Common myeloid progenitor, CD34-positive (primary cell): ENCODE measurements around the gene EPB41L5.
"Not testable (repeated sequence)": the region's sequence is repeated elsewhere in the genome, so short reads cannot be mapped to it uniquely, and the experiment has no call there.

Experiments
- CTCF ChIA-PET: fragments of 350-600 bp; sonication (Branson Sonifier 250); formaldehyde crosslinking; loops from one replicate; lab custom pipeline; 2021; ENCODE audit warnings: antibody characterized with exemption; lab: Charles Lee
- POLR2A ChIA-PET: fragments of 350-600 bp; sonication (Branson Sonifier 250); formaldehyde crosslinking; loops from one replicate; lab custom pipeline; 2021; ENCODE audit warnings: antibody characterized with exemption; lab: Charles Lee
- DNase-seq, 3 donors: peaks; one replicate each; pipeline versions ENCODE4 v3.0.0 to v3.0.0-alpha.2; 2013
- H3K27ac ChIP-seq, 2 experiments: 1 replicate in 1 of 2; 2 replicates in 1 of 2; pipeline ENCODE4 v1.7.0; 2013; ENCODE audit warnings: inconsistent platforms in 2 of 2, low read length in 2 of 2, mild to moderate bottlenecking in 2 of 2, low read depth in 1 of 2, moderate library complexity in 1 of 2; ENCODE audit not compliant: severe bottlenecking in 2 of 2, insufficient read depth in 1 of 2, poor library complexity in 1 of 2
- H3K27me3 ChIP-seq, 5 experiments: replicated peaks in 2 of 5; 1 replicate in 3 of 5; 2 replicates in 2 of 5; pipeline versions ENCODE4 v1.6.1 to v1.7.0; 2013; ENCODE audit warnings: low read length in 4 of 5, mild to moderate bottlenecking in 2 of 5, moderate library complexity in 2 of 5, inconsistent platforms in 1 of 5; ENCODE audit not compliant: insufficient read depth in 5 of 5, control insufficient read depth in 4 of 5
- H3K36me3 ChIP-seq, 4 experiments: 1 replicate in 2 of 4; 2 replicates in 2 of 4; pipeline versions ENCODE4 v1.6.1 to v1.7.0; 2013; ENCODE audit warnings: low read length in 3 of 4, control low read depth in 1 of 4, mild to moderate bottlenecking in 1 of 4; ENCODE audit not compliant: control insufficient read depth in 4 of 4, insufficient read depth in 4 of 4
- H3K4me1 ChIP-seq, 4 experiments: 1 replicate in 3 of 4; 2 replicates in 1 of 4; pipeline versions ENCODE4 v1.6.1 to v1.7.1; 2013; ENCODE audit warnings: low read length in 3 of 4, mild to moderate bottlenecking in 3 of 4, control low read depth in 1 of 4, inconsistent platforms in 1 of 4, moderate library complexity in 1 of 4; ENCODE audit not compliant: control insufficient read depth in 4 of 4, insufficient read depth in 4 of 4; ENCODE audit errors: control extremely low read depth in 1 of 4
- H3K4me3 ChIP-seq, 7 experiments: 1 replicate in 4 of 7; 2 replicates in 3 of 7; pipeline versions ENCODE4 v1.5.1 to v1.7.0; 2013; ENCODE audit warnings: mild to moderate bottlenecking in 7 of 7, low read length in 6 of 7, moderate library complexity in 6 of 7, inconsistent platforms in 2 of 7, low read depth in 2 of 7, control low read depth in 1 of 7; ENCODE audit not compliant: insufficient read depth in 4 of 7, control insufficient read depth in 1 of 7; ENCODE audit errors: extremely low read depth in 1 of 7
- H3K9me3 ChIP-seq, 5 experiments: 1 replicate in 4 of 5; 2 replicates in 1 of 5; pipeline versions ENCODE4 v1.6.1 to v1.7.1; 2013; ENCODE audit warnings: low read length in 4 of 5, mild to moderate bottlenecking in 2 of 5, inconsistent platforms in 1 of 5, low read depth in 1 of 5, moderate library complexity in 1 of 5; ENCODE audit not compliant: control insufficient read depth in 4 of 5, insufficient read depth in 2 of 5; ENCODE audit errors: control extremely low read depth in 1 of 5
- WGBS: methylation state at CpG from one replicate; pipeline ENCODE4 v1.1.5; 2013; ENCODE audit not compliant: insufficient coverage; 5-methylcytosine and 5-hydroxymethylcytosine counted together

EPB41L5 gene

GRCh38 chr2:120150040-120150482 lies 137.2 kb downstream of the EPB41L5 start:
- Histone ChIP-seq H3K27ac (no peak overlapping the region), H3K4me1 (no peaks in the 10 kb centered on the region), H3K4me3 (no peak overlapping the region), H3K27me3 (no peaks in the 10 kb centered on the region), H3K36me3 (no peaks in the 10 kb centered on the region), H3K9me3 (peaks cover 0 to 24% (median 8%) of the 10 kb centered on the region in 5 experiments)
- ChIA-PET CTCF (interaction anchor here (0.6 kb wide), 1 partner anchor 331 kb away, joined by 3 read pairs; no protein-coding TSS in a partner anchor), POLR2A (interaction anchor here (0.7 kb wide), 1 partner anchor 426 kb away, joined by 3 read pairs; no protein-coding TSS in a partner anchor)
- DNase-seq: no peak
- WGBS: 100% methylated on average over 2 of the region's 4 CpGs

- peak in 1 of 3 donors; percentile 10 for DNase-seq
- no peaks in the 10 kb centered on the region for H3K36me3 ChIP-seq
- no peaks in the 10 kb centered on the region for H3K4me1 ChIP-seq
- H3K27me3 ChIP-seq: no peaks in the 10 kb centered on the region
- no peak overlapping the region for H3K4me3 ChIP-seq
- CTCF ChIA-PET: no interaction called here
- H3K27ac ChIP-seq: no peak overlapping the region
- 100% methylated on average over 1 of the region's 3 CpGs for WGBS
- peaks cover 6 to 31% (median 17%) of the 10 kb centered on the region in 5 experiments for H3K9me3 ChIP-seq
- POLR2A ChIA-PET: no interaction called here
Observed at GRCh38 chr2:120155308-120155707, 142.4 kb downstream of the EPB41L5 start.

GRCh38 chr2:120158658-120159057 lies 145.8 kb downstream of the EPB41L5 start:
- peak in 2 of 3 donors; percentile 28 to 52 for DNase-seq
- POLR2A ChIA-PET, H3K36me3 ChIP-seq, H3K4me3 ChIP-seq, H3K27me3 ChIP-seq, H3K4me1 ChIP-seq, H3K27ac ChIP-seq: not testable (repeated sequence)
- WGBS: 33% methylated on average over 2 of the region's 2 CpGs
- H3K9me3 ChIP-seq: peaks cover 1 to 24% (median 14%) of the 10 kb centered on the region in 5 experiments
- CTCF ChIA-PET: interaction anchor here (0.7 to 3.9 kb wide), 2 partner anchors 16 to 1927 kb away, joined by 4 to 12 read pairs; no protein-coding TSS in a partner anchor

- H3K4me3 ChIP-seq: no peak overlapping the region
- no peaks in the 10 kb centered on the region for H3K36me3 ChIP-seq
- no peaks in the 10 kb centered on the region for H3K27me3 ChIP-seq
- ChIA-PET POLR2A (no interaction called here), CTCF (interaction anchor here (0.7 to 3.9 kb wide), 2 partner anchors 14 to 862 kb away, joined by 3 to 12 read pairs; no protein-coding TSS in a partner anchor)
- H3K9me3 ChIP-seq: peaks cover 0 to 7% (median 4%) of the 10 kb centered on the region in 5 experiments
- H3K4me1 ChIP-seq: no peaks in the 10 kb centered on the region
- DNase-seq: no peak
- no peak overlapping the region for H3K27ac ChIP-seq
Observed at GRCh38 chr2:120161190-120161589, 148.3 kb downstream of the EPB41L5 start.

- no peaks in the 10 kb centered on the region for H3K36me3 ChIP-seq
- no peaks in the 10 kb centered on the region for H3K4me1 ChIP-seq
- ChIA-PET POLR2A (no interaction called here), CTCF (no interaction called here)
- no peaks in the 10 kb centered on the region for H3K9me3 ChIP-seq
- H3K4me3 ChIP-seq: no peak overlapping the region
- no peaks in the 10 kb centered on the region for H3K27me3 ChIP-seq
- 100% methylated on average over 3 of the region's 5 CpGs for WGBS
- H3K27ac ChIP-seq: no peak overlapping the region
- DNase-seq: no peak
Observed at GRCh38 chr2:120162716-120163115, 149.8 kb downstream of the EPB41L5 start.

GRCh38 chr2:120167272-120167671 lies 154.4 kb downstream of the EPB41L5 start:
- WGBS: no CpG with 5 or more reads among the region's 2 CpGs
- POLR2A ChIA-PET: no interaction called here
- Histone ChIP-seq H3K27ac (no peak overlapping the region), H3K27me3 (no peaks in the 10 kb centered on the region), H3K36me3 (no peaks in the 10 kb centered on the region), H3K9me3 (peaks cover 0 to 5% (median 0%) of the 10 kb centered on the region in 5 experiments), H3K4me3 (no peak overlapping the region), H3K4me1 (no peaks in the 10 kb centered on the region)
- CTCF ChIA-PET: no interaction called here
- no peak for DNase-seq

GRCh38 chr2:120169020-120169419 lies 156.1 kb downstream of the EPB41L5 start:
- H3K4me3 ChIP-seq: no peak overlapping the region
- ChIA-PET POLR2A (no interaction called here), CTCF (interaction anchor here (0.6 to 1.2 kb wide), 3 partner anchors 60 to 527 kb away, joined by 3 read pairs; no protein-coding TSS in a partner anchor)
- H3K9me3 ChIP-seq: peaks cover 0 to 5% (median 0%) of the 10 kb centered on the region in 5 experiments
- no peaks in the 10 kb centered on the region for H3K36me3 ChIP-seq
- H3K27me3 ChIP-seq: no peaks in the 10 kb centered on the region
- no peaks in the 10 kb centered on the region for H3K4me1 ChIP-seq
- DNase-seq: no peak
- no peak overlapping the region for H3K27ac ChIP-seq
